ENCODE results near the gene OLFM3. TPM values are rescaled to one million over a fixed set of nuclear protein-coding genes. Genes with fewer than 3 reads are reported as not detected.

Gene OLFM3
- total and polyA plus RNA-seq, 10 of the 15 experiments (the other 5 are each of a cell fraction or from before 2014, with no cell fraction given): 0.09 to 0.33 TPM; not detected in 8

DNA sequence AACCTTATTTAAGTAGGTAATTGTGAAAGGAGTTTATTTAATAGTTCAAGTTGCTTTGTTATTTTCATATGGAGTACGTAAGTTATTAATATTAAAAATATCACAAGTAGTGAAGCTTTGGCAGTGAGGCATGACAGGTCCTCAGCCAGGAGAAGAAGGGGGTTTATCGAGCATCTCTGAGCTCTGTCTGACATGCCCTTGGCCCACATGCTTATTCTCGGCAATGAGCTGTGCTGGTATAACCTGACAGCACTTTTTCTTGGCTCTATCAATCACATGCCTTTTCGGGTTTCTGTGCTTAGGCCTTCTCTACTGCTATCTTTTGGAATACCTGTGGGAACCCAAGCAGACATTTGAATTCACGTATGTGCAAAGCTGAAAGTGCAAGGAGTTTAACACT is 84.8 kb downstream of the OLFM3 start:
- TF ChIP-seq SMC3 (IDR thresholded peaks at IDR 0.05; ENCODE audit: borderline replicate concordance, low read length) (no peak), EZH2 (IDR thresholded peaks at IDR 0.05; ENCODE audit: borderline replicate concordance, control insufficient read depth, low read depth, low read length) (no peak), CEBPB (IDR thresholded peaks at IDR 0.05; ENCODE audit: borderline replicate concordance in 1 of 2, low read depth in 2 of 2, low read length in 2 of 2) (no peak), SP1 (IDR thresholded peaks at IDR 0.05; ENCODE audit: low read depth, low read length) (no peak), FOXM1 (IDR thresholded peaks at IDR 0.05; ENCODE audit: low read depth, low read length) (no peak), RBBP5 (conservative IDR thresholded peaks at IDR 0.05) (no peak), NR2C2 (IDR thresholded peaks at IDR 0.05; ENCODE audit: borderline replicate concordance, control insufficient read depth, insufficient read length, low read depth) (no peak)
- TF ChIP-seq, protein P1, sequence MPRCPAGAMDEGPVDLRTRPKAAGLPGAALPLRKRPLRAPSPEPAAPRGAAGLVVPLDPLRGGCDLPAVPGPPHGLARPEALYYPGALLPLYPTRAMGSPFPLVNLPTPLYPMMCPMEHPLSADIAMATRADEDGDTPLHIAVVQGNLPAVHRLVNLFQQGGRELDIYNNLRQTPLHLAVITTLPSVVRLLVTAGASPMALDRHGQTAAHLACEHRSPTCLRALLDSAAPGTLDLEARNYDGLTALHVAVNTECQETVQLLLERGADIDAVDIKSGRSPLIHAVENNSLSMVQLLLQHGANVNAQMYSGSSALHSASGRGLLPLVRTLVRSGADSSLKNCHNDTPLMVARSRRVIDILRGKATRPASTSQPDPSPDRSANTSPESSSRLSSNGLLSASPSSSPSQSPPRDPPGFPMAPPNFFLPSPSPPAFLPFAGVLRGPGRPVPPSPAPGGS (IDR thresholded peaks at IDR 0.05; ENCODE audit: borderline replicate concordance, insufficient read depth, low read depth, low read length, poor library complexity, severe bottlenecking): no peak
- TF ChIP-seq, protein P2, sequence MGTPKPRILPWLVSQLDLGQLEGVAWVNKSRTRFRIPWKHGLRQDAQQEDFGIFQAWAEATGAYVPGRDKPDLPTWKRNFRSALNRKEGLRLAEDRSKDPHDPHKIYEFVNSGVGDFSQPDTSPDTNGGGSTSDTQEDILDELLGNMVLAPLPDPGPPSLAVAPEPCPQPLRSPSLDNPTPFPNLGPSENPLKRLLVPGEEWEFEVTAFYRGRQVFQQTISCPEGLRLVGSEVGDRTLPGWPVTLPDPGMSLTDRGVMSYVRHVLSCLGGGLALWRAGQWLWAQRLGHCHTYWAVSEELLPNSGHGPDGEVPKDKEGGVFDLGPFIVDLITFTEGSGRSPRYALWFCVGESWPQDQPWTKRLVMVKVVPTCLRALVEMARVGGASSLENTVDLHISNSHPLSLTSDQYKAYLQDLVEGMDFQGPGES (IDR thresholded peaks at IDR 0.05): no peak
- TF ChIP-seq, protein P3, sequence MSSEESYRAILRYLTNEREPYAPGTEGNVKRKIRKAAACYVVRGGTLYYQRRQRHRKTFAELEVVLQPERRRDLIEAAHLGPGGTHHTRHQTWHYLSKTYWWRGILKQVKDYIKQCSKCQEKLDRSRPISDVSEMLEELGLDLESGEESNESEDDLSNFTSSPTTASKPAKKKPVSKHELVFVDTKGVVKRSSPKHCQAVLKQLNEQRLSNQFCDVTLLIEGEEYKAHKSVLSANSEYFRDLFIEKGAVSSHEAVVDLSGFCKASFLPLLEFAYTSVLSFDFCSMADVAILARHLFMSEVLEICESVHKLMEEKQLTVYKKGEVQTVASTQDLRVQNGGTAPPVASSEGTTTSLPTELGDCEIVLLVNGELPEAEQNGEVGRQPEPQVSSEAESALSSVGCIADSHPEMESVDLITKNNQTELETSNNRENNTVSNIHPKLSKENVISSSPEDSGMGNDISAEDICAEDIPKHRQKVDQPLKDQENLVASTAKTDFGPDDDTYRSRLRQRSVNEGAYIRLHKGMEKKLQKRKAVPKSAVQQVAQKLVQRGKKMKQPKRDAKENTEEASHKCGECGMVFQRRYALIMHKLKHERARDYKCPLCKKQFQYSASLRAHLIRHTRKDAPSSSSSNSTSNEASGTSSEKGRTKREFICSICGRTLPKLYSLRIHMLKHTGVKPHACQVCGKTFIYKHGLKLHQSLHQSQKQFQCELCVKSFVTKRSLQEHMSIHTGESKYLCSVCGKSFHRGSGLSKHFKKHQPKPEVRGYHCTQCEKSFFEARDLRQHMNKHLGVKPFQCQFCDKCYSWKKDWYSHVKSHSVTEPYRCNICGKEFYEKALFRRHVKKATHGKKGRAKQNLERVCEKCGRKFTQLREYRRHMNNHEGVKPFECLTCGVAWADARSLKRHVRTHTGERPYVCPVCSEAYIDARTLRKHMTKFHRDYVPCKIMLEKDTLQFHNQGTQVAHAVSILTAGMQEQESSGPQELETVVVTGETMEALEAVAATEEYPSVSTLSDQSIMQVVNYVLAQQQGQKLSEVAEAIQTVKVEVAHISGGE (CRISPR knock-in tag; IDR thresholded peaks at IDR 0.05): no peak
- TF ChIP-seq, protein P4, sequence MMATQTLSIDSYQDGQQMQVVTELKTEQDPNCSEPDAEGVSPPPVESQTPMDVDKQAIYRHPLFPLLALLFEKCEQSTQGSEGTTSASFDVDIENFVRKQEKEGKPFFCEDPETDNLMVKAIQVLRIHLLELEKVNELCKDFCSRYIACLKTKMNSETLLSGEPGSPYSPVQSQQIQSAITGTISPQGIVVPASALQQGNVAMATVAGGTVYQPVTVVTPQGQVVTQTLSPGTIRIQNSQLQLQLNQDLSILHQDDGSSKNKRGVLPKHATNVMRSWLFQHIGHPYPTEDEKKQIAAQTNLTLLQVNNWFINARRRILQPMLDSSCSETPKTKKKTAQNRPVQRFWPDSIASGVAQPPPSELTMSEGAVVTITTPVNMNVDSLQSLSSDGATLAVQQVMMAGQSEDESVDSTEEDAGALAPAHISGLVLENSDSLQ (IDR thresholded peaks at IDR 0.05): no peak
- TF ChIP-seq, protein P5, sequence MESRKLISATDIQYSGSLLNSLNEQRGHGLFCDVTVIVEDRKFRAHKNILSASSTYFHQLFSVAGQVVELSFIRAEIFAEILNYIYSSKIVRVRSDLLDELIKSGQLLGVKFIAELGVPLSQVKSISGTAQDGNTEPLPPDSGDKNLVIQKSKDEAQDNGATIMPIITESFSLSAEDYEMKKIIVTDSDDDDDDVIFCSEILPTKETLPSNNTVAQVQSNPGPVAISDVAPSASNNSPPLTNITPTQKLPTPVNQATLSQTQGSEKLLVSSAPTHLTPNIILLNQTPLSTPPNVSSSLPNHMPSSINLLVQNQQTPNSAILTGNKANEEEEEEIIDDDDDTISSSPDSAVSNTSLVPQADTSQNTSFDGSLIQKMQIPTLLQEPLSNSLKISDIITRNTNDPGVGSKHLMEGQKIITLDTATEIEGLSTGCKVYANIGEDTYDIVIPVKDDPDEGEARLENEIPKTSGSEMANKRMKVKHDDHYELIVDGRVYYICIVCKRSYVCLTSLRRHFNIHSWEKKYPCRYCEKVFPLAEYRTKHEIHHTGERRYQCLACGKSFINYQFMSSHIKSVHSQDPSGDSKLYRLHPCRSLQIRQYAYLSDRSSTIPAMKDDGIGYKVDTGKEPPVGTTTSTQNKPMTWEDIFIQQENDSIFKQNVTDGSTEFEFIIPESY (IDR thresholded peaks at IDR 0.05): no peak
- ChIA-PET CTCF (no interaction called here), POLR2A (no interaction called here), RAD21 (ENCODE audit: unreplicated experiment) (no interaction called here), SMC1A (ENCODE audit: uncharacterized antibody, unreplicated experiment) (no interaction called here)
- Histone ChIP-seq H4K20me1 (ENCODE audit: control insufficient read depth, insufficient read depth) (no peaks in the 10 kb centered on the region), H3K4me2 (ENCODE audit: control insufficient read depth, insufficient read depth) (no peak overlapping the region), H3K9ac (ENCODE audit: control insufficient read depth, insufficient read depth, low read length) (no peak overlapping the region), H3K9me3 (replicated peaks; ENCODE audit: control insufficient read depth, insufficient read depth, low read length) (no peaks in the 10 kb centered on the region), H3K27me3 (replicated peaks in 1 of 2; ENCODE audit: control insufficient read depth in 2 of 2, insufficient read depth in 2 of 2, low read length in 1 of 2) (no peaks in the 10 kb centered on the region), H3K36me3 (ENCODE audit: control insufficient read depth in 2 of 2, insufficient read depth in 2 of 2, low read length in 1 of 2) (no peaks in the 10 kb centered on the region), H3K4me1 (ENCODE audit: control insufficient read depth, insufficient read depth, low read length) (no peaks in the 10 kb centered on the region), H3K27ac (ENCODE audit: control insufficient read depth, insufficient read depth) (no peak overlapping the region), H3K4me3 (no peak overlapping the region), H3K79me2 (ENCODE audit: control insufficient read depth, insufficient read depth, low read length) (no peaks in the 10 kb centered on the region), H2AFZ (ENCODE audit: control insufficient read depth, low read depth, low read length) (no peak overlapping the region)
- FAIRE-seq (no peak), DNase-seq (ENCODE audit: low read depth, low spot score) (no peak), ATAC-seq (no peak)
- WGBS (ENCODE audit: insufficient coverage, insufficient replicate concordance, low lambda C conversion rate, missing lambda C conversion rate): 0% methylated on average over 5 of the region's 5 CpGs
- BruUV-seq (replicated peaks): no TSS peak
- intact Hi-C loops (cut with micrococcal nuclease; ENCODE audit: unreplicated experiment): no loop called here
- in situ Hi-C loops (cut with MboI): no loop called here

Data from GM12878 (cell line).